Epithelial cell of proximal tubule (primary cell): Measurements from ENCODE around the gene EEF2. TPM values are rescaled to one million over a fixed set of nuclear protein-coding genes. Genes with fewer than 3 reads are reported as not detected.

Experiments used
- DNase-seq: peaks from one replicate; pipeline ENCODE4 v3.0.0-alpha.2; 2011; ENCODE audit warnings: low read depth
- H3K4me3 ChIP-seq: 2 replicates; pipeline ENCODE4 v1.5.1; 2011; ENCODE audit warnings: low read depth, mild to moderate bottlenecking, low read length
- total RNA-seq: library from RNA; depleted of rRNA; stranded (reverse); fragments of >200 nt; gene quantifications from 2 replicates; pipeline ENCODE4 v1.2.3, GENCODE V29; 2015
- TF ChIP-seq, protein P1 (sequence below): conservative IDR thresholded peaks from 2 replicates; pipeline ENCODE4 v1.5.1; 2012; ENCODE audit warnings: low read depth, mild to moderate bottlenecking, low read length

EEF2 gene
- total RNA-seq, 1 donor from 2014 or later: 1,327 TPM

DNA sequence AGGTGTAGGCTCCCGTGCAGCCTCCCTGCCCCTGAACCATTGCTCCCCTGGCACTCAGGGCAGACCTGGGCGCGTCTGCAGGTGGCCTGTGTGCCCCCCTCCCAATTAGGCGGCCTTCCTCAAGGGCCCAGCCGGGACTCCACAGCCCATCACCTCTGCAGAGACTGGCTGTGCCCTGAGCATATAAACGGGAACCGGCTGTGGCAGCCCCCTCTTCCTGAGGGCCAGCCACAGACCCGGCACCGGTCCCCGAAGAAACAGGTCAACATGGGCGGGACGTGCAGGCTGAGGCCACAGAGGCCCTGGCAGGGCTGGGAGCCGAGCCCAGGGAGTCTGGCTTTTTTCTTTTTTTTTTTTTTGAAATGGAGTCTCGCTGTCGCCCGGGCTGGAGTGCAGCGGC lies 34.3 kb upstream of the EEF2 start:
- no peak for DNase-seq
- TF ChIP-seq, protein P1, sequence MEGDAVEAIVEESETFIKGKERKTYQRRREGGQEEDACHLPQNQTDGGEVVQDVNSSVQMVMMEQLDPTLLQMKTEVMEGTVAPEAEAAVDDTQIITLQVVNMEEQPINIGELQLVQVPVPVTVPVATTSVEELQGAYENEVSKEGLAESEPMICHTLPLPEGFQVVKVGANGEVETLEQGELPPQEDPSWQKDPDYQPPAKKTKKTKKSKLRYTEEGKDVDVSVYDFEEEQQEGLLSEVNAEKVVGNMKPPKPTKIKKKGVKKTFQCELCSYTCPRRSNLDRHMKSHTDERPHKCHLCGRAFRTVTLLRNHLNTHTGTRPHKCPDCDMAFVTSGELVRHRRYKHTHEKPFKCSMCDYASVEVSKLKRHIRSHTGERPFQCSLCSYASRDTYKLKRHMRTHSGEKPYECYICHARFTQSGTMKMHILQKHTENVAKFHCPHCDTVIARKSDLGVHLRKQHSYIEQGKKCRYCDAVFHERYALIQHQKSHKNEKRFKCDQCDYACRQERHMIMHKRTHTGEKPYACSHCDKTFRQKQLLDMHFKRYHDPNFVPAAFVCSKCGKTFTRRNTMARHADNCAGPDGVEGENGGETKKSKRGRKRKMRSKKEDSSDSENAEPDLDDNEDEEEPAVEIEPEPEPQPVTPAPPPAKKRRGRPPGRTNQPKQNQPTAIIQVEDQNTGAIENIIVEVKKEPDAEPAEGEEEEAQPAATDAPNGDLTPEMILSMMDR: no peak

DNA sequence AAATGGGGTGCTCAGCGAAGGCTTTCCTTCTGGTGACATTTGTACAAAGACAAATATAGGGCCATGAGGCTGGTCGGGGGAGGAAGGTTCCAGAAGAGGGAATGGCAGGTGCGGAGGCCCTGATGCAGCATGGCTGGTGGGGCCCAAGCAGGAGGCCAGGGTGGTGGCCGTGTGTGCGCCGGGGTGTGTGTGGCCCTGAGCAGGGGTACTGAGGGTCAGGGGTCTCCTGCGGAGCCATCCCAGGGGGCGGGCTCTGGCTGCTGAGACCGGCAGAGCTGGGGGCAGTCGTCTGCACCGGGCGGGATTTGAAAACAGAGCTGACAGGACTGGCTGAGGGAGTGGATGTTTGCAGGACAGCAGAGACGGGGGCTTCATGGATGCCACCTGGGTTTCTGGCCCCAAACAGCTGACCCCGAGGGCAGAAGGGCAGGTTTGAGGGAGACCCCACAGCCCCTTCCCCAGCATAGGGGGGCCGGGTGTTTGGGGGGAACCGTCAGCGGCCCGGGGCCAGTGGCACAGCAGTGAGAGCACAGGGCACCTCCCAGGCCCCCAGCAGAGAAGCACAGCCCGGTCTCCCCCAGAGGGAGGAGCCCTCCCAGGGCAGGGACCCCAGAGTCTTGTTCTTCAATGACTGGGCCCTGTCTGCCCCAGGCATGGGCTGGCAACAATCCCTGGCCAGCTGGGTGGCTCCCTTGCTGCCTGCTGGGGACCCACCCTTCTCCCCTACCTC lies 33.7 kb upstream of the EEF2 start:
- TF ChIP-seq, protein P1: no peak
- no peak overlapping the region for H3K4me3 ChIP-seq
- DNase-seq: no peak

More for the DNA sequence above, 34.3 kb upstream of the EEF2 start:
- H3K4me3 ChIP-seq: no peak overlapping the region

DNA sequence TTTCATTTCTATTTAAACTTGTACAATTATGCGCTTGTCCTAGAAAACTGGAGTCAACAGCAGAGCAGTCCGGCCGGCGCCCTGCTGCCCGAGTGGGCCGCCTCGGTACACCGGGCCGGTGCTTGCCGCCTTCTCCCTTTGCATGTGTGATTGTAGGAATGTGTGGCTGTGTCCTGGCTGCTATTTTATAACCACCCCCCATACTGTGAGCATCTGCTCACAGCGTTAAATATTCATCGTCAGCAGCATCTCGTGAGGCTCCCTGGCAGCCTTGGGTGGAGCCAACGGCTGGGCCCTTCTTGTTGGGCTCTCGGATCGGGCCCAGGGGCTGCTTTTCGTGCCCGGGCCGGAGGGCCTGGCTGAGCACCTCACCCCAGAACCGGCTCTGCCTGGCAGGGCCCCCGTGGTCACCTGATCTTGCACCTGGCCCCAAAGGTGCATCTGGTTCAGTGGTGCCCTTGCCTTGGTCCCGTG lies 32.9 kb upstream of the EEF2 start:
- TF ChIP-seq, protein P1: no peak
- no peak for DNase-seq
- H3K4me3 ChIP-seq: no peak overlapping the region

DNA sequence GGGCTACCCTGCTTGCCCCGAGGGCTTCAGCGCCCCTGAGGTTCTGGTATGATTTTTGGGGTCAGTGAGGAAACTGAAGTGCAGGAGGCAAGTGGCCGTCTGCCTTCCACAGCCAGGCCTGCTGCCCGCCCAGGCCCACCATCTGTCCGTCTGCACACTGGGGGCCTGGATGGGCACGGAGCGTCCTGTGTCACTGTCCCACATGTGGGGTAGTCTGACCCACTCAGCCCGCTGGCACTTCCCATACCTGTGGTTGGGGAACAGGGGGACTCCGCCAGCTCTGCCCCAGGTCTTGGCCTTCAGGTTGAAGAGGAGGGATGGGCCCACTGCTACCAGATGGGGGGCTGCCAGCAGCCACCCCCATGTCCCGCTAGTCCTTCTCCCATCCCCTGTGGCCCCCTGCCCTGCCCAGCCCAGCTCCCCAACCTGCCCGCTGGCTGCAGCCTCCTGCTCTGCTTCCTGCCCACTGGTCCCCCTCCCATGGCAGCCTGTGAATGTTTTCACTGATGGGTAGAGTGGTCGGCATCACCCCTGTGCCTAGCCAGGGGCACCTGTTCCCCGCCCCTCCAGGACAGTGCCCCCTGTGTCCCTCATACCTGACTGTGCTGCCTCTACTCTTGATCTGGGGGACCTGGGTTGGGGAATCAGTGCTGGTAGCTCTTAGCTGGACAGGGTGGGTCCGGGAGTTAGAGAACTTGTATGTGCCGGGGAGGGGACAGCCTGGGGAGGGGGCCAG lies 31.8 kb upstream of the EEF2 start:
- TF ChIP-seq, protein P1: no peak
- DNase-seq: no peak
- no peak overlapping the region for H3K4me3 ChIP-seq

DNA sequence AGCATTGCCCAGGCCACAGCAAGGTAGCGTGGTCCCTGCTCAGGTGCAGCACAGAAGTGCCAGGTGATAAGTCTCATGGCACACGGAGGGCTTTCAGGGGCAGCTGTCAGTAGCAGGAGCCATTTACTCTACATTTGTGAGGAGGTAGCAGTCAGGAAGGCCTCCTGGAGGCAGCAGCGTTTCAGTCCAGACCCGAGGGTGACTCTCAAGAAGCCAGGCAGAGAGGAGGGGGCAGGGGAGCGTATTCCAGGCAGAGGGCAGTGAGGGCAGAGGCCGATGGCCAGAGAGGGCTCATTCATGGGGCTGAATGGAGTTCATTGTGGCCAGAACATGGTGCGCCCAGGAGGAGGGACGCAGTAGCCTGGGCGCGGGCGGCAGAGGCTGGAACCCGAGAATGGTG lies 31.2 kb upstream of the EEF2 start:
- H3K4me3 ChIP-seq: no peak overlapping the region
- DNase-seq: no peak
- TF ChIP-seq, protein P1: no peak

DNA sequence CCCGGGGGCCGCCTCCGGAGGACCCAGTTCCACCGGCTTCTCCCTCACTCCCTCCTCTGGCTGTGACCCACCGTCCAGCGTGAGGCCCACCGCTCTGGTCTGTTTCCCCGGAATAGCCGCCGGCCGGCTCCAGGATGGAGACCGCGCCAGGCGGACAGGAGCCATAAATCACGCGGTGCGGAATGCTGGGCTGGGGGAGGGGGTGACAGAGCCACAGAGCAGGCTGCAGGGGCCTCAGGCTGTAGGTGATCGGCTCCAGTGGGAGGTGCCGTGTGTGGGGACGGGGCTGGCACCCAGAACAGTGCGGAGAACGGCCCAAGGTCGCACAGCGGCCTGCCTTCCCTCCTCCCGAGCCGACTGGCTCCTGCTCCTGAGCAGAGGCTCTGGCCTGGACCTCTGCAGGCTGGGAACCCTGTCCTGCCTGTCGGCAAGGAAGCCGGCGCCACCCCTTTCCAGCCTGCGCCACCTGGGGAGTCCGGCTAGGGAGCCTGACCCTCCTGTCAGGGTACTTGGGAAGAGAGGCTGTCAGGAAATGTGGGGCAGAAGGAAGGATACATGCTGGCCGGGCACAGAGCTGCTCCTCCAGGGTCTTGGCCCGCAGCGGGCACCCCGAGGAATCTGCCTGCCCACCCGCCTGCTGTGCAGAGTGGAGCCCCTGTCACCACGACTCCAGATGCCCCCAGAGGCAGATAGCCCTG lies 30.6 kb upstream of the EEF2 start:
- no peak for DNase-seq
- TF ChIP-seq, protein P1: no peak
- no peak overlapping the region for H3K4me3 ChIP-seq
